ENCODE measurements around the gene SLC25A12.

GRCh38 chr2:171747371-171747770 lies 146.7 kb downstream of the SLC25A12 start:
- TF ChIP-seq POLR2AphosphoS5 (IDR thresholded peaks at IDR 0.05): no peak
- TF ChIP-seq, protein P1, sequence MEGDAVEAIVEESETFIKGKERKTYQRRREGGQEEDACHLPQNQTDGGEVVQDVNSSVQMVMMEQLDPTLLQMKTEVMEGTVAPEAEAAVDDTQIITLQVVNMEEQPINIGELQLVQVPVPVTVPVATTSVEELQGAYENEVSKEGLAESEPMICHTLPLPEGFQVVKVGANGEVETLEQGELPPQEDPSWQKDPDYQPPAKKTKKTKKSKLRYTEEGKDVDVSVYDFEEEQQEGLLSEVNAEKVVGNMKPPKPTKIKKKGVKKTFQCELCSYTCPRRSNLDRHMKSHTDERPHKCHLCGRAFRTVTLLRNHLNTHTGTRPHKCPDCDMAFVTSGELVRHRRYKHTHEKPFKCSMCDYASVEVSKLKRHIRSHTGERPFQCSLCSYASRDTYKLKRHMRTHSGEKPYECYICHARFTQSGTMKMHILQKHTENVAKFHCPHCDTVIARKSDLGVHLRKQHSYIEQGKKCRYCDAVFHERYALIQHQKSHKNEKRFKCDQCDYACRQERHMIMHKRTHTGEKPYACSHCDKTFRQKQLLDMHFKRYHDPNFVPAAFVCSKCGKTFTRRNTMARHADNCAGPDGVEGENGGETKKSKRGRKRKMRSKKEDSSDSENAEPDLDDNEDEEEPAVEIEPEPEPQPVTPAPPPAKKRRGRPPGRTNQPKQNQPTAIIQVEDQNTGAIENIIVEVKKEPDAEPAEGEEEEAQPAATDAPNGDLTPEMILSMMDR (IDR thresholded peaks at IDR 0.05): no peak
